GM19193 (cell line): ENCODE measurements around the gene NINJ2.
A peak's percentile ranks its signal among the peaks of the same experiment; 100 is the strongest.

ENCODE experiments used
- POLR2A ChIP-seq: IDR thresholded peaks from 4 replicates; pipeline ENCODE4 v1.6.1; 2011; ENCODE audit not compliant: insufficient read depth, insufficient read length; ENCODE audit errors: extremely low read depth

Gene NINJ2

DNA sequence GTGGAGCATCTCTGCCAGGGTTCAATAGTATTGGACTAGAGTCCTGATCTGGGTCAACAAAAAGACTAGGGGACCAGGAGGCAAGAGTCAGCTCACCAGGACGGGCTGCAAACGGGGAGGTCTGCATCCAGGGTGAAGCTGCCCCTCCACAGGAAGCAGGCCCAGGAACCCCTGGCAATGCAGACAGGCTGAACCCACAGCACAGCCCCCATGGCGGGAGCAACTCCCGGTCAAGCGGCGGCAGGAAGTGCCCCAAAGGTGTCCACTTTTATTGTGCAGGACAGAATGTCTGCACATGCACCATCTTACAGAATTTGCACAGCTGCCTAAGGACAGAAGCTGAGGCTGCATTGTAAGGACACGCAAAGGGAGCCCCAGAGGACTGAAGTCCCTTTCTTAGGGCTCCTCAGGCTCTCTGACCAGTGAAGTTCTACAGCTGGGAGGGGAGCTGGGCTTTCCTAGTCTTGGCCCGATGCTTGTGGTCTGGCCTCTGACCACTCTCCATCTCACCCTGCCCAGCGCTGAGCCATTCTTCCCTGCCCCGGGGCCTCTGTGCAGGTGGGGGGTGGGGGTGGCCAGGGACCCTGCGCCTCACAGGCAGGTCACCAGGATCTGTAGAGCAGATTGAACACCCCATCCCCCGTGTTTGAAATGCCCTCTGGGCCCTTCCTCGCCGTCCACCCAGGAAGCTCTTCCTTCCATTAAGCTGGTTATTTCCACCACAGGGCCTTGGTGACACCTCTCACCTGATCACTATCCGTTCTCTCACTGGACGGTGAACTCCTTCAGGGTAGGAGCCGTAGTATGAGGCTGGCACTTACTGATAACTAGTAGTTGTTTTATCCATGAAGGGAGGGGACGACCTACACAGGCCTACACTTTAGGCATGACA is 75.9 kb downstream of the NINJ2 start:
- no peak for TF ChIP-seq POLR2A

DNA sequence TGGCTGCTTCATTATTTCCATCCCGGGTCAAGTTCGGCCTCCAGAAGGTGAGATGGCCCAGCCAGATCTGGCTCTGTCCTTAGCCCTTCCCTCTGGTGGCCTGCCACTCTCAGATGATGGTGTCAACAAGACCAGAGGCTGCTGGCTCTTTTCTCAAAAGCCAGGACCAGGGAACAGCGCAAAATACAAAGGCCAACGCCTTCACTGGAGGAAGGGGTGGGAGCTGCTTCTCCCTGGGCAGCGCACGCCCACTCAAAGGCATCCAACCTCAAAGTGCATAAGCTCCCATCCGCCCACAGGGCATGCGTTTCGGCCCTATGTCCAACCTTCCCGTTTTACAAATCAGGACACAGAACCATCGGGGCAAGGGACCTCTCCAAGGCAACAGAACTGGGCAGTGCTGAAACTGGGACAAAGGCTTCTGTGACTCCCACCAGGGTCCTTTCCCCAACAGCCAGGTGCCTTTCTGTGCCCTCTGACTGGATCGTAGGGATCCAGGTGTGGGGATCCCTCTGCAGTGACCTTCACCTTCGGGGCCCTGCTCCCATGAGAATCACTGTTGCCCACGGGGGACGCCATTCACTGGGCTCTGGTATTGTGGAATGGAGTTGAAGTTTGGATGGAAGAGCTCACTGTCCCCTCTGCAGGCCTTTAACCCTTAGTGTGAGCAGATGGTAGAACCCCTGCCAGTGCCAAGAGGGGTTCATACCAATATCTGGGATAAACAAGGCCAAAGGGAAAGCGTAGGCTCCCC is 76.8 kb downstream of the NINJ2 start:
- no peak for TF ChIP-seq POLR2A

DNA sequence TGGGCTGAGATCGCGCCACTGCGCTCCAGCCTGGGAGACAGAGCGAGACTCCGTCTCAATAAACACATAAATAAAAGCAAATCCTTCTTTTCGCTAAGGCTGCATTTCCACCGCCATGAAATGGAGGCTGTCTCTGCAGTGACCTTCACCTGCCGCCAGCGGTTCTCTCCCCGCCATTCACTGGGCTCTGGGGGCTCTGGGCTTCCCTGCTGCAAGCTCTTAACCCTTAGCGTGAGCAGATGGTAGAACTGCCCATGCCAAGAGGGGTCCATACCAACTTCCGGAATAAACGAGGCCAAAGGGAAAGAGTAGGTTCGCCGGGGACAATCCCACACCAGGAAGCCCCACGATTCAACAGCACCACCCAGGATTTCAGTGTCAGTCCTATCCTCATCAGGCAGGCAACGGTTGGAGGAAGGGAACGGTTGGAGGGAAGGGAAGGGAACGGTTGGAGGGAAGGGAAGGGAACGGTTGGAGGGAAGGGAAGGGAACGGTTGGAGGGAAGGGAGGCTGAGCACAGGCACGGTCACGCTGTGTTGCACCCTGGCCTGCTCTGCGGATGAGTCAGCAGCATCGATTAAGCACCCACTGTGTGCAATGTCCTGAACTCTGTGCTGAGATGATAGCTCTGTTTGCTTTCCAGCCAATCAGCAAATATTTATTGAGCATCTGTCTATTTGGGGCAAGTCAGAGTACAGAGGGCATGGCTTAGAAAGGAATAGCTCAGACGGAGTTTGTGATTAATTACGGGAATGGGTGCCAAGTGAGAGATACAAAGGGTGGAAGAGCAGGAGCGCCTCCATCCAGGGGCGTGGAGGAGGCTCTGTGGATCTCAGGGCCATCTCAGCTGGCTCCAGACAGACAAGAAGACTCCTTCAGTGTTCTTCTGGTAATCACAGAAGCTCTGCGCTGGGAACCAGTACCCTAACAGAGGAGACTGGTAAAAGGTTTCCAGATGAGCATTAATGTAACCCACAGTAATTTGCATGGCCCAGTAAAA is 77.9 kb downstream of the NINJ2 start:
- TF ChIP-seq POLR2A: no peak

DNA sequence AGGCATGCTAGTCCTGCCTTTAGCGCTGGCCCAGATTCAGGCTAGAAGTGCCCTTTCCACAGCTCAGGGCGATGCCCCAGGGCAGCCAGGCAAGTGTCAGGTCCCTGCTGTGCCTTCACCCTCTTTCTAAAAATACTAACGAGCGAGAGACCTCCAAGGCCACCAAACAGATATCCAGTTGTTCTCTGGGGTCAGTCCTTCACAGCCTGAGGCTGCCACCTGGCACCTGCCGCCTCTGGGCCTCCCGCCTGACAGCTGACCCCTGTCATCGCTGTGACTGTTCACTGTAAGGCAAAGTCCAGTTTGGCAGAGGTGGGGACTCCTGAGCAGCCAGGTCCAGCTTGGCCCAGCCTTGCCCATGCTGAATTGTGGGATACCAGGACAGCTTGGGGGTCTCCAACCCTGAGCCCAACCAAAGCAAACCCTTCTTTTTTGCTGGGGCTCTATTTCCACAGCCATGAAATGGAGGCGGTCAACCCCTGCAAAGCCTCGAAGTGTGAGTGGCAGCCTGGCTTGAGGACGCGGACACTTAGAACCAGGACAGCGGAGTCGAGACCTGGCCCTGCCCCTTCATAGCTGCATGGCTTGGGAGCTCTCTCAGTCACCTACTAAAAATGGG is 79.9 kb downstream of the NINJ2 start:
- no peak for TF ChIP-seq POLR2A

DNA sequence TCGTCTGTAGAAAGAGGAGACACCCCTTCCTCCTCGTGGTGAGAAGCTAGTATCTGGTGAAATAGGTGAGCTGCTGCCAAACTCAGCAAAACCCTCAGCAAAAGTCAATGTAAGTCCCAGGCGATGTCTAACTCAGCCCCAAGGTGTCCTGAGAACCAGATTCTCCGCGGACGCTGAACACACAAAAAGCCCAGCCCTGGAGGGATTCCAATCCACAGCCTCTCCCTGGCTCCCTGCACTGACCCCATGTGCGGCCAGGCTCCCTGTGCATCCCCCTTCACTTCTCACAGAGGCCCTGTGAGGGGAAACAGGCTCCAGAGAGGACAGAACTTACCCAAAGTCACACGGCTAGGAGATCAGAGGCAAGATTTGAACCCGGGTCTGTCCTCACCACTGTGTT is 81.5 kb downstream of the NINJ2 start:
- no peak for TF ChIP-seq POLR2A

DNA sequence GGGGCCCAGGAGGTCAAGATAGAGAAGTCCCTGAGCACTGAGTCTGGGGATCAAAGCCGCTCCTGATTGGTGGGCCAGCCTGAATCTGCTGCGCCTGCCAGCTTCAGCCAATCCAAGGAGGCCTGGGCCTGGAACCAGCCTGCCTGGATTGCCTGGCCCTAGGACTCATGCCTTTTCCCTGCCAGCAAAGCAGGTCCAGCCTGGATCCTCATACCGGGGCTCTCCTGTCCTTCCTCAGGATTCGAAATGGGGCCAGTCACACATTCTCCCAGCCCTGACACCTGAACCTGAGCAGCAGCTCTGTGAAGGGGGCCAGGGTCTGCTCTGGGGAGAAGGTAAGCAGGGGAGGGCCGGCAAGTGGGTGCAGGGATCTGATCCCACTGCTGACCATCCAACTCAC is 81.9 kb downstream of the NINJ2 start:
- TF ChIP-seq POLR2A: no peak

DNA sequence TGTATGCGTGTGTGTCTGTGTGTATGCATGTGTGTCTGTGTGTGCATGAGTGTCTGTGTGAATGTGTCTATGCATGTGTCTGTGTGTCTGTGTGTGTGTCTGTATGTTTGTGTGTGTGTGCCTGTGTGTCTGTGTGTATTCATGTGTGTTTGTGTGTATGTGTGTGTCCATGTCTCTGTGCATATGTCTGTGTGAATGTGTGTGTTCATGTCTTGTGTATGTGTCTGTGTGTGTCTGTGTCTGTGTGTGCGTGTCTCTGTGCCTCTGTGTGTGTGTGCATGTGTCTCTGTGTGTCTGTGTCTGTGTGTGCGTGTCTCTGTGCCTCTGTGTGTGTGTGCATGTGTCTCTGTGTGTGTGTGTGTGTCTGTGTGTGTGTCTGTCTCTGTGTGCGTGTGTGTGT is 82.4 kb downstream of the NINJ2 start:
- no peak for TF ChIP-seq POLR2A

DNA sequence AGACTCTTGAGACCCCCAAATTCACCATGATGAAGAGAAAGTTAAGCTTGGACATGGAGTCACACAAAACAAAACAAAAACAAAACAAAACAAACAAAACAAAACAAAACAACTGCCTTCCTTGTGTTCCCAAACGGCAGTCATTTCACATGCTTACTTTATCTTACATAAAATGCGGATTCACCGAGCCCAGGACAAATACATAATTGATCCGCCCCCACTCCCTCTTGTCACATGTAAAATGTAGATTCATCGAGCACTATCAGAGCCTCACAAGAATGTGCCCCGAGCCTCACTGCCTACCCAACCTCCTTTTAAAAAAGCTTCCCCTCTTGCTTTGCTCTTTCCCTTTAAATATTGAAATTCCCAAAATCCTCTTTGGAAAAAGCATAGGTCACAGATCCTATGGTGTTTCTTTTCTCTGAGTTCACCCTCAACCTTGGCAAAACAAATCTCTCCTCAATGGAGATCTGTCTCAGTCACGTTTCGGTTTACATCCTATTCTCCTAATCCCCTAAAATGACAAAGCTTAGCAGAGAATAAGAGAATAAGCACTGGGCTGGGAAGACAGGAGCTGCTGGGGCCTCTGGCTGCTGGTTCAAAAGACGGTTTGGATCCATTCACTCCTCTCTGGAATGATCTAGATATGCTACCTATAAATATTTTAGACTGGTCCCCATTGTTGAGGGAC is 83.7 kb downstream of the NINJ2 start:
- TF ChIP-seq POLR2A: no peak

DNA sequence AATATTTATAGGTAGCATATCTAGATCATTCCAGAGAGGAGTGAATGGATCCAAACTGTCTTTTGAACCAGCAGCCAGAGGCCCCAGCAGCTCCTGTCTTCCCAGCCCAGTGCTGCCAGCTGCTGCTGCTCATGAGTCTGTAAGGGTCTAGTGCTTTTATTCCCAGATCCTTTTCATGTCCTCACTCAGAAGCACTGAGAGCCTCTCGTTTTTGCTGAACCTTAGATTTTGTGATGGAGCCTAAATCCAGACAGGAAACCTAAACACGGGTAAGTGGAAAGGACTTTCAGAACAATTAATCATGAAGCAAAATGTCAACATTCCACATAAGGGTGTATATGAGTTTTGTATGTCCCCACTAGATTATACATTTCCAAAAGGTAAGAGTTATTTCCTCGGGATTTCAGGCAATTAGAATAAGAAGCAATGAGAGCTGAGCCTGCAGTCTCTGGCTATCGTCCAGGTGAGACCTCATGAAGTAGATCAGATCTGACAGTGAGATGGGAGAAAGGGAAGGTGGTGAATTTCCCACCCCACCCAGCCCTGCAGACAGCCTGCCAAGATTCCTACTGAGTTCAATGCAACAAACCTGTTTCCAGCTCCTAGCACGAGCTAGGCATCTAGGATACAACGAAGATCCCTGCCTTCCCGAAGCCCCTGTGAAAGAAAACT is 84.4 kb downstream of the NINJ2 start:
- no peak for TF ChIP-seq POLR2A

DNA sequence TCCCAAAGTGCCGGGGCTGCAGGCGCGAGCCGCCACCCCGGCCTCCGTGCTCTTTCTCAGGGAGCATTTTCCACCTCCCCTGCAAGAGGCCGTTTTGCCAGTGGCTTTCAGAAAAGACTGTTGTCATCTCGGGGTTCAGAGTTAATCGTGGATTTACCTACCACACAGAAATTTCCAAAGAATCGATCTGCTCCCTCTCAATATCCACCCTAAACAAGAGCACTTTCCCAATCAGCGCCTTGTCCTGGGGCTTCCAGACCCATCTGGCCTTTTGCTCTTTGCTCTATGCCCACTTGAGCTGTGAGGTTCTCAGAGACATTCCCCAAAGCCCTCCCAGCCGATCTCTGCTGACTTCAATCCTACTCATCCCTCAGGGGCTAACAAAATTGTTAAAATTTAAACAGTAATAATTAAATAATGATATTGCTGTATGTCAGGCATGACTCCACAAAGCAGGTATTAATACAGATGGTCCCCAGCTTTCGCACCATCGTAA is 86.6 kb downstream of the NINJ2 start:
- TF ChIP-seq POLR2A: no peak

DNA sequence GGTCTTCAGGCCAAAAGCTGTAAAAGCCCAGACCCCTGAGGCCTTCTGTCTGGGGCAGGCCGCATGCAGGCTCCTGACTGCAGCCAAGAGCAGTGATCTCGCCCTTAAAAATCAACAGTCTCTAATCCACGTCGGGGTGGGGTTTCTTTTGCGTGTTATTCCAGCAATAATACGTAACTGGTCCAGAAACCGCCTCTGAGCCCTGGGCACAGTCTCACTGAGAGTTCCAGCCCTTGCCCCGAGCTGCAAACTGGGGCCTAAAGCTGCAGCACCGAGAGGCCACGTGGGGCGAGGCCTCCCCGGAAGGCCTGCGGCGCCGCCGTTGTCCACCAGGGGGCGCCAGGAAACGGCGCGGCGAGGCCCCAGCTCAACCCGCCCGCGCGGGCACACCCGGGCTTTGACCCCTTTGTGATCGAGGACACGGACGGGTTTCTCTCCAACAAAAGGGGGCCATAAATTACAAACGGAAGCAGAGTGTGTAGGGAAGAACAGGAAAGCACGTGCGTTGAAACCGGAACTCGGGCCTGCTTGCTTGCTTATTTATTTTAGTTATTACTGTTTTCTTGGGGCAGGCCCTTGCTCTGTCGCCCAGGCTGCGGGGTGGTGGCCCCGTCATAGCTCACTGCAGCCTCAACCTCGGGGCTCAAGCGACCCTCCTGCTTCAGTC is 87.2 kb downstream of the NINJ2 start:
- peak; percentile 53 for TF ChIP-seq POLR2A

DNA sequence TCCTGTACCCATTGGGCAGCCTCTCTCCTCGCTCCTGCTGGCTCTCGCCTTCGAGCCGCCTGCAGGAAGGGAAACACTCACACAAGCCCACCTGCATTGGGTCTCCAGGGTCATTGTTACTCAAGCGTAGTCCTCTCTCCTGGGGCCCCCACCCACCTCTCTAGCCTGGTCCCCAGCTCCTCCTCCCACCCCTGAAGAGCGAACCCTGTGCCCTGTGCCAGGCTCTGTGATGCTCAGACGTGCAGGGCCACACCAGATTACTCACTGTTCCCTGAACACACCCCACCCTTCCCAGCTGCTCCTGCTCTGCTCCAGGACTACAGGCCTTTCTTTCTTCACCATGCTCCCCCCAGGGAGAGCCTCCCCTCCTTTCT is 88.1 kb downstream of the NINJ2 start:
- TF ChIP-seq POLR2A: no peak
